Measurements from ENCODE around the gene ZBTB43. TPM values are rescaled to one million over a fixed set of nuclear protein-coding genes. Genes with fewer than 3 reads are reported as not detected.

Gene ZBTB43
- total RNA-seq, 1 experiment from 2014 or later: 15.4 TPM

DNA sequence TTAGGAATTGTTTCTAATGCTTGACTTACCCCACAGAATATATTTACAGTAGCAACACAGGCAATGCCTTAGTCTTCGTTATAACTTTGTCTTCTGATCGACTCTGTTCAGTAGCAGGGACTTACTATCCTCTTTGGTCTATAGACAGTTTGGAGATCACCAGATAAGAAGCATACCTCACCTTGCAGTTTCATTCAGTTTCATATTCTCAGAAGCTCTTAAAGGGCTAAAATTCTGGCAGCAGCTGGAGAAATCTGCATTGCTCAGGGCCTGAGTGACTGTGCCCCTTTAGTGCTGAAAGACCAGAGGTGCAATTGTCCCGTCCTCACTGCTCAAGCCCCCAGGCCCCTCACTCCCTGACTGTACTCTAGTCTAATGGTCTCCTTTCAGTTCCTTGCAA, 26.0 kb downstream of the ZBTB43 start:
- ATAC-seq (no peak), DNase-seq (ENCODE audit: low read depth, low spot score) (no peak)
- TF ChIP-seq JUND (IDR thresholded peaks at IDR 0.05): no peak
- TF ChIP-seq, protein P1, sequence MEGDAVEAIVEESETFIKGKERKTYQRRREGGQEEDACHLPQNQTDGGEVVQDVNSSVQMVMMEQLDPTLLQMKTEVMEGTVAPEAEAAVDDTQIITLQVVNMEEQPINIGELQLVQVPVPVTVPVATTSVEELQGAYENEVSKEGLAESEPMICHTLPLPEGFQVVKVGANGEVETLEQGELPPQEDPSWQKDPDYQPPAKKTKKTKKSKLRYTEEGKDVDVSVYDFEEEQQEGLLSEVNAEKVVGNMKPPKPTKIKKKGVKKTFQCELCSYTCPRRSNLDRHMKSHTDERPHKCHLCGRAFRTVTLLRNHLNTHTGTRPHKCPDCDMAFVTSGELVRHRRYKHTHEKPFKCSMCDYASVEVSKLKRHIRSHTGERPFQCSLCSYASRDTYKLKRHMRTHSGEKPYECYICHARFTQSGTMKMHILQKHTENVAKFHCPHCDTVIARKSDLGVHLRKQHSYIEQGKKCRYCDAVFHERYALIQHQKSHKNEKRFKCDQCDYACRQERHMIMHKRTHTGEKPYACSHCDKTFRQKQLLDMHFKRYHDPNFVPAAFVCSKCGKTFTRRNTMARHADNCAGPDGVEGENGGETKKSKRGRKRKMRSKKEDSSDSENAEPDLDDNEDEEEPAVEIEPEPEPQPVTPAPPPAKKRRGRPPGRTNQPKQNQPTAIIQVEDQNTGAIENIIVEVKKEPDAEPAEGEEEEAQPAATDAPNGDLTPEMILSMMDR (IDR thresholded peaks at IDR 0.05 in 2 of 3, conservative IDR thresholded peaks at IDR 0.05 in 1 of 3; ENCODE audit: borderline replicate concordance in 1 of 3, insufficient read depth in 1 of 3, low read depth in 2 of 3, low read length in 2 of 3): no peak
- Histone ChIP-seq H3K9ac (ENCODE audit: low read length) (no peak overlapping the region), H3K36me3 (ENCODE audit: control insufficient read depth in 1 of 2, insufficient read depth in 2 of 2, low read length in 2 of 2) (peaks cover 4 to 20% of the 10 kb centered on the region in 2 experiments; a peak in 2 of 4 replicates), H3K27ac (ENCODE audit: low read depth, low read length) (no peak overlapping the region), H3K4me3 (replicated peaks in 1 of 2; ENCODE audit: low read depth in 1 of 2, low read length in 2 of 2) (no peak overlapping the region), H3K9me2 (ENCODE audit: insufficient read depth) (no peaks in the 10 kb centered on the region), H3K27me3 (ENCODE audit: insufficient read depth, low read length) (no peaks in the 10 kb centered on the region), H3K79me2 (ENCODE audit: insufficient read depth, low read length) (peaks cover 22% of the 10 kb centered on the region), H3K4me2 (ENCODE audit: low read length) (no peak overlapping the region), H4K20me1 (ENCODE audit: insufficient read depth) (no peaks in the 10 kb centered on the region), H3K9me3 (ENCODE audit: control insufficient read depth in 1 of 2, insufficient read depth in 1 of 2, low read depth in 1 of 2, low read length in 2 of 2) (no peaks in the 10 kb centered on the region), H3K4me1 (ENCODE audit: control insufficient read depth in 1 of 2, insufficient read depth in 2 of 2, low read length in 2 of 2) (no peaks in the 10 kb centered on the region), H2AFZ (ENCODE audit: low read depth, low read length, poor library complexity, severe bottlenecking) (no peak overlapping the region)
- intact Hi-C loops (cut with micrococcal nuclease): no loop called here
- no TSS peak for BruUV-seq (replicated peaks)
- RAD21 ChIA-PET (ENCODE audit: low non-redundant PET in 1 of 2, low total read pairs in 2 of 2, uncharacterized antibody in 2 of 2, unreplicated experiment in 2 of 2): no interaction called here
- CTCF ChIA-PET: no interaction called here
- POLR2A ChIA-PET: no interaction called here

DNA sequence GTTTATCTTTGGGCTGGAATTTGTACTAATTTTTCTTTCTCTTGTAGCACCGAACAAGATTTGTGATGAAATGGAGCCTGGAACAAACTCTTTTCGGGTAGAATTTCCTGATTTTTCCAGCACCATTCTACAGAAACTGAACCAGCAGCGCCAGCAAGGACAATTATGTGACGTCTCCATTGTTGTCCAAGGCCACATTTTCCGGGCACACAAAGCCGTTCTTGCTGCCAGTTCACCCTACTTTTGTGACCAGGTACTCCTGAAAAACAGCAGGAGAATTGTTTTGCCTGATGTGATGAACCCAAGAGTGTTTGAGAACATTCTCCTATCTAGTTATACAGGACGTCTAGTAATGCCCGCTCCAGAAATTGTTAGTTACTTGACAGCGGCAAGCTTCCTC, 27.6 kb downstream of the ZBTB43 start:
- Histone ChIP-seq H3K9me2 (ENCODE audit: insufficient read depth) (no peaks in the 10 kb centered on the region), H3K4me1 (ENCODE audit: control insufficient read depth in 1 of 2, insufficient read depth in 2 of 2, low read length in 2 of 2) (no peaks in the 10 kb centered on the region), H3K79me2 (ENCODE audit: insufficient read depth, low read length) (peaks cover 11% of the 10 kb centered on the region), H3K4me2 (ENCODE audit: low read length) (no peak overlapping the region), H3K36me3 (ENCODE audit: control insufficient read depth in 1 of 2, insufficient read depth in 2 of 2, low read length in 2 of 2) (peaks cover 4 to 20% of the 10 kb centered on the region in 2 experiments; a peak in 2 of 4 replicates), H2AFZ (ENCODE audit: low read depth, low read length, poor library complexity, severe bottlenecking) (no peak overlapping the region), H3K4me3 (replicated peaks in 1 of 2; ENCODE audit: low read depth in 1 of 2, low read length in 2 of 2) (no peak overlapping the region), H3K27ac (ENCODE audit: low read depth, low read length) (no peak overlapping the region), H4K20me1 (ENCODE audit: insufficient read depth) (no peaks in the 10 kb centered on the region), H3K9me3 (ENCODE audit: control insufficient read depth in 1 of 2, insufficient read depth in 1 of 2, low read depth in 1 of 2, low read length in 2 of 2) (no peaks in the 10 kb centered on the region), H3K27me3 (ENCODE audit: insufficient read depth, low read length) (no peaks in the 10 kb centered on the region), H3K9ac (ENCODE audit: low read length) (no peak overlapping the region)
- no TSS peak for BruUV-seq (replicated peaks)
- no peak for TF ChIP-seq CEBPB (IDR thresholded peaks at IDR 0.05; ENCODE audit: low read depth)
- TF ChIP-seq, protein P2, sequence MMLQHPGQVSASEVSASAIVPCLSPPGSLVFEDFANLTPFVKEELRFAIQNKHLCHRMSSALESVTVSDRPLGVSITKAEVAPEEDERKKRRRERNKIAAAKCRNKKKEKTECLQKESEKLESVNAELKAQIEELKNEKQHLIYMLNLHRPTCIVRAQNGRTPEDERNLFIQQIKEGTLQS (IDR thresholded peaks at IDR 0.05): no peak
- no peak for TF ChIP-seq RAD21 (IDR thresholded peaks at IDR 0.05; ENCODE audit: low read depth)
- no peak for TF ChIP-seq FOSL1 (IDR thresholded peaks at IDR 0.05; ENCODE audit: low read depth)
- no peak for TF ChIP-seq JUND (IDR thresholded peaks at IDR 0.05)
- no peak for TF ChIP-seq EZH2phosphoT487 (IDR thresholded peaks at IDR 0.05; ENCODE audit: borderline replicate concordance)
- no peak for TF ChIP-seq TCF7L2 (IDR thresholded peaks at IDR 0.05; ENCODE audit: borderline replicate concordance, extremely low read depth, insufficient read depth, insufficient read length)
- TF ChIP-seq YY1 (IDR thresholded peaks at IDR 0.05; ENCODE audit: extremely low read depth, insufficient replicate concordance, low read depth, low read length): no peak
- TF ChIP-seq EZH2 (IDR thresholded peaks at IDR 0.05): no peak
- TF ChIP-seq POLR2A (IDR thresholded peaks at IDR 0.05; ENCODE audit: borderline replicate concordance, extremely low read depth, insufficient read depth, insufficient read length): no peak
- no peak for TF ChIP-seq SP1 (IDR thresholded peaks at IDR 0.05; ENCODE audit: low read depth)
- no peak for TF ChIP-seq EGR1 (IDR thresholded peaks at IDR 0.05; ENCODE audit: low read depth)
- TF ChIP-seq SIN3A (IDR thresholded peaks at IDR 0.05; ENCODE audit: low read depth): no peak
- TF ChIP-seq, protein P3, sequence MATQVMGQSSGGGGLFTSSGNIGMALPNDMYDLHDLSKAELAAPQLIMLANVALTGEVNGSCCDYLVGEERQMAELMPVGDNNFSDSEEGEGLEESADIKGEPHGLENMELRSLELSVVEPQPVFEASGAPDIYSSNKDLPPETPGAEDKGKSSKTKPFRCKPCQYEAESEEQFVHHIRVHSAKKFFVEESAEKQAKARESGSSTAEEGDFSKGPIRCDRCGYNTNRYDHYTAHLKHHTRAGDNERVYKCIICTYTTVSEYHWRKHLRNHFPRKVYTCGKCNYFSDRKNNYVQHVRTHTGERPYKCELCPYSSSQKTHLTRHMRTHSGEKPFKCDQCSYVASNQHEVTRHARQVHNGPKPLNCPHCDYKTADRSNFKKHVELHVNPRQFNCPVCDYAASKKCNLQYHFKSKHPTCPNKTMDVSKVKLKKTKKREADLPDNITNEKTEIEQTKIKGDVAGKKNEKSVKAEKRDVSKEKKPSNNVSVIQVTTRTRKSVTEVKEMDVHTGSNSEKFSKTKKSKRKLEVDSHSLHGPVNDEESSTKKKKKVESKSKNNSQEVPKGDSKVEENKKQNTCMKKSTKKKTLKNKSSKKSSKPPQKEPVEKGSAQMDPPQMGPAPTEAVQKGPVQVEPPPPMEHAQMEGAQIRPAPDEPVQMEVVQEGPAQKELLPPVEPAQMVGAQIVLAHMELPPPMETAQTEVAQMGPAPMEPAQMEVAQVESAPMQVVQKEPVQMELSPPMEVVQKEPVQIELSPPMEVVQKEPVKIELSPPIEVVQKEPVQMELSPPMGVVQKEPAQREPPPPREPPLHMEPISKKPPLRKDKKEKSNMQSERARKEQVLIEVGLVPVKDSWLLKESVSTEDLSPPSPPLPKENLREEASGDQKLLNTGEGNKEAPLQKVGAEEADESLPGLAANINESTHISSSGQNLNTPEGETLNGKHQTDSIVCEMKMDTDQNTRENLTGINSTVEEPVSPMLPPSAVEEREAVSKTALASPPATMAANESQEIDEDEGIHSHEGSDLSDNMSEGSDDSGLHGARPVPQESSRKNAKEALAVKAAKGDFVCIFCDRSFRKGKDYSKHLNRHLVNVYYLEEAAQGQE (IDR thresholded peaks at IDR 0.05; ENCODE audit: low read depth): no peak
- intact Hi-C loops (cut with micrococcal nuclease): no loop called here
- ChIA-PET CTCF (no interaction called here), POLR2A (no interaction called here), RAD21 (ENCODE audit: low non-redundant PET in 1 of 2, low total read pairs in 2 of 2, uncharacterized antibody in 2 of 2, unreplicated experiment in 2 of 2) (no interaction called here)
- ATAC-seq (no peak), DNase-seq (ENCODE audit: low read depth, low spot score) (no peak)

All from HCT116 (cell line).